AG04449 (cell line): ENCODE data around the gene SLC6A13.

Experiments used
- CTCF ChIA-PET: fragments of 350-600 bp; formaldehyde crosslinking; extraction: SDS; loops from one replicate; lab custom pipeline; 2021; ENCODE audit warnings: antibody characterized with exemption; lab: Yijun Ruan, JAX
- POLR2A ChIA-PET: fragments of 400-600, 350-600 bp; formaldehyde crosslinking; extraction: SDS; loops from one replicate; lab custom pipeline; 2020; ENCODE audit warnings: antibody characterized with exemption, inconsistent platforms; lab: Yijun Ruan, JAX
- DNase-seq: peaks from one replicate; pipeline ENCODE4 v3.0.0-alpha.2; 2010; ENCODE audit warnings: low read depth, low spot score
- H3K4me3 ChIP-seq: 2 replicates; pipeline ENCODE4 v1.5.1; 2011; ENCODE audit warnings: low read depth, mild to moderate bottlenecking, control low read depth, low read length
- TF ChIP-seq, protein P1 (sequence below): IDR thresholded peaks from one replicate; pipeline ENCODE4 v1.5.1; 2011; ENCODE audit warnings: mild to moderate bottlenecking, moderate library complexity, low read length, control low read depth, inconsistent platforms; ENCODE audit not compliant: insufficient read depth; ENCODE audit errors: missing control alignments

SLC6A13 gene

DNA sequence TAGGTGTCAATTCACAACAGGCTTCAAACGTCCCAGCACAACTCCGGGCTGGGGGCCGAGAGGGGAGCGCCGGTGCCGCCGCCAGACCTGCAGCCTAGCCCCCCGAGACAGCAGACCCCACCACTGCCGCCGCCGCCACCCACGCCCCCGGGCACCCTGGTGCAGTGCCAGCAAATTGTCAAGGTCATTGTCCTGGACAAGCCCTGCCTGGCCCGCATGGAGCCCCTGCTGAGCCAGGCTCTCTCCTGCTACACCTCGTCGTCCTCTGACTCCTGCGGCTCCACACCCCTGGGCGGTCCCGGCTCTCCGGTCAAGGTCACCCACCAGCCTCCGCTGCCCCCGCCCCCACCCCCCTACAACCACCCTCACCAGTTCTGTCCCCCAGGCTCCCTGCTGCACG lies 88.0 kb downstream of the SLC6A13 start:
- TF ChIP-seq, protein P1, sequence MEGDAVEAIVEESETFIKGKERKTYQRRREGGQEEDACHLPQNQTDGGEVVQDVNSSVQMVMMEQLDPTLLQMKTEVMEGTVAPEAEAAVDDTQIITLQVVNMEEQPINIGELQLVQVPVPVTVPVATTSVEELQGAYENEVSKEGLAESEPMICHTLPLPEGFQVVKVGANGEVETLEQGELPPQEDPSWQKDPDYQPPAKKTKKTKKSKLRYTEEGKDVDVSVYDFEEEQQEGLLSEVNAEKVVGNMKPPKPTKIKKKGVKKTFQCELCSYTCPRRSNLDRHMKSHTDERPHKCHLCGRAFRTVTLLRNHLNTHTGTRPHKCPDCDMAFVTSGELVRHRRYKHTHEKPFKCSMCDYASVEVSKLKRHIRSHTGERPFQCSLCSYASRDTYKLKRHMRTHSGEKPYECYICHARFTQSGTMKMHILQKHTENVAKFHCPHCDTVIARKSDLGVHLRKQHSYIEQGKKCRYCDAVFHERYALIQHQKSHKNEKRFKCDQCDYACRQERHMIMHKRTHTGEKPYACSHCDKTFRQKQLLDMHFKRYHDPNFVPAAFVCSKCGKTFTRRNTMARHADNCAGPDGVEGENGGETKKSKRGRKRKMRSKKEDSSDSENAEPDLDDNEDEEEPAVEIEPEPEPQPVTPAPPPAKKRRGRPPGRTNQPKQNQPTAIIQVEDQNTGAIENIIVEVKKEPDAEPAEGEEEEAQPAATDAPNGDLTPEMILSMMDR, result no peak
- POLR2A ChIA-PET, result no interaction called here
- CTCF ChIA-PET, result interaction anchor here (6.8 kb wide), 1 partner anchor 14 kb away, joined by 44 read pairs; no protein-coding TSS in a partner anchor
- no peak overlapping the region for H3K4me3 ChIP-seq
- no peak for DNase-seq

DNA sequence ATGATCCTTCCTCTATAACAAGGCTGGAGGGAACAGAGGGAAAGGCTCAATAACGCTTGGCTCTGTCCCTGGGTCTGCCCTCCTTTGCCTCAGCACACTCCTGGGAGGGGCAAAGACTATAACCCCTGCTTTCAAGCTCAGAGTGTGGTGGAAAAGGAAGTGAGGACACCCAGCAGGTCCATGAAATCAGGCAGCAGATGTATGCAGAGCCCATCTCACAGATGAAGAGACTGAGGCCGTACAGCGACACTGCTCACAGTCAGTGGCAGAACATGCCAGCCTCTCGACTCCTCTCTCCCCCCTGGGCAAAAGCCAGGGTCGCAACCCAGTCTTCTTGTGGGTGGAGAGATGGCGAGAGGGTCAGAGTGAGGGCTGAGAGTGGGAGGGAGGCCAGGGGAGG lies 88.5 kb downstream of the SLC6A13 start:
- H3K4me3 ChIP-seq, result no peak overlapping the region
- CTCF ChIA-PET, result interaction anchor here (0.7 to 1.3 kb wide), 3 partner anchors 12 to 15 kb away, joined by 3 to 4 read pairs (median 3); no protein-coding TSS in a partner anchor
- POLR2A ChIA-PET, result no interaction called here
- TF ChIP-seq, protein P1, result no peak
- no peak for DNase-seq

DNA sequence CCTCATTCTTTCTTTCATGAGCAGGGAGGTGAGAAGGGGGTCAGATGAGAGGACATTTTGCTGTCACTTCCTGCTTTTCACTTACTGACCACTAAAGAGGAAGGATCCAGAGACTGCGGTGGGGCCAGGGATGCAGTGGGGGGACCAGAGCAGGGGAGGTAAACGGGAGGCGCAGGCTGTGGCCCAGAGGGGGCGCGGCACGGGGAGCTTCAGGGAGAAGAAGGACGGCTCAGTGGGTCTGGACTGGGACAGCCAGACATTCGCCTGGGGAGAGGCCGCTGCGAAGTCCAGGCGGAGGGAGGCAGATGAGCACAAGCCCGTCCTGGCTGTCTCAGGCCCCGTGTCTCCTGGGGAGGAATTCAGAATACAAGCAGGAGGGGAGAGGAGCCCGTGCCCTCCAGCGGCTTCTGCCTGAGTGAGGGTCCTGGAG lies 89.9 kb downstream of the SLC6A13 start:
- POLR2A ChIA-PET, result no interaction called here

DNA sequence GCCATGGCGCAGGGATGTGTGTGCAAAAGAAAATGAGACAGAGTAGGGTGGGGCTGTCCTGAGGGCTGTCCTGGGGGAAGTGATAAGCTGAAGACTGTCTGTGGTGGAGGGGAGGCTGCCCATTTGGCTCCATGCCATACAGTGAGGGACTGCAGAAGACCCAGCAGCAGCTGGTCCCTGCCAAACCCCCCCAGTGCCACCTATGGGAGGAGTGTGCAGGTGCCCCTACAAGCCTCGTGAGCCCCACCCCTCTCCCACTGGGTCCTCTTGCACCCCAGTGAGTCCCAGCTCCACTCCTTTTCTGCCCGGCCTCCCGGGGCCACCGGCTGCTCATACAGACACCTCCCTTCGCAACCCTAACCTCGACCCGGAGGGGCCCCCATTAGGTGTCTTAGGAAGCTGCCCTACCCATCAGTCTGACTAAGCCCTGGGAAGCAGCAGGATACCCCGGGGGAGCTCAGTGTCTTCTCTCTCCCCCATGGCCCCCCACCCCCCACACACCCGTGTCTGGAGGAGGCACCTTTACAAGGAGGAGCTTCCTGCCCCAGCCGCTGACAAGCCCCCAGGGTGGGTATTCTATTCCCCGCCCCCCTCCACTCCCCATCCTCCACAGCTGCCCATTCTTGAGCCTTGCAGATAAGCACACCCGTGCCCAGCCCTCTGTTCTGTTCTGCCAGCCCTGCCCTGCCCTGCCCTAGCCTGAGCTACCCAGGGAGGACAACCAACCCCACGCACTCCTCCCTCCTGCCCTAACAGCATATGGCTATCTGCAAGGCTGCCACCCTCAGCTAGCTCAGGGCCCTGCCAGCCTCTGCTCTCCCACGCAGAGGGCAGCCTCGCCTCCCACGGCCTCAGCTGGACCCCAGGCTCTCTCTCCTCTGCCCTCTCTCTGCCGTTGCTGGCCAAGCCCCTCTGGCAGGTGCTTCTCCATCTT lies 90.6 kb downstream of the SLC6A13 start:
- H3K4me3 ChIP-seq, result no peak overlapping the region
- TF ChIP-seq, protein P1, result no peak
- no peak for DNase-seq
- CTCF ChIA-PET, result interaction anchor here (0.6 to 2.2 kb wide), 5 partner anchors 17 to 54 kb away, joined by 3 to 9 read pairs (median 3); no protein-coding TSS in a partner anchor
- POLR2A ChIA-PET, result no interaction called here

More for the DNA sequence above, 89.9 kb downstream of the SLC6A13 start:
- DNase-seq, result no peak
- CTCF ChIA-PET, result interaction anchor here (0.6 to 2.2 kb wide), 3 partner anchors 16 to 20 kb away, joined by 3 to 9 read pairs (median 4); no protein-coding TSS in a partner anchor
- H3K4me3 ChIP-seq, result no peak overlapping the region
- TF ChIP-seq, protein P1, result no peak

DNA sequence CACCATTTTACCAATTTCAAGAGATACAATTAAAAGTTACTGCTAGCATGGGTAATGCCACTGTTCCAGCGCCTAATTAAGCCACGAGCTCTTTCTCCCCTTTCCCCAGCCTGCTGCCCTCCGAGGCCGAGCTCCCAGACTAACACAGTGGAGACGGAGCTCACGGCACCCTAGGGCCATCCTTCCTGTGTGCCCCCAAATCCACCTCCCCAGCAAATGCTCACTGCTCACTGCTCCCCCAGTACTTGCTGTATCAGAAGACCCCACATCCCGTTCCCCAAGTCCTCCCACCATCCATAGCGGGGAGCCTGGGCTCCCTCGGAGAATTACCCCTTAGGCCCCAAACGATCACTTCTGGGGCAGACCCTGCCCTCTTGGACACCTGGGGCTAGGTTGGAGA lies 91.4 kb downstream of the SLC6A13 start:
- TF ChIP-seq, protein P1, result no peak
- CTCF ChIA-PET, result interaction anchor here (1.0 to 2.2 kb wide), 3 partner anchors 18 to 39 kb away, joined by 3 to 9 read pairs (median 4); no protein-coding TSS in a partner anchor
- H3K4me3 ChIP-seq, result no peak overlapping the region
- POLR2A ChIA-PET, result no interaction called here
- DNase-seq, result no peak
